LNCaP clone FGC (cell line): ENCODE data around the gene KRTAP12-1.

Experiments
- DNase-seq: peaks from one replicate; pipeline ENCODE4 v3.0.0-alpha.2; 2011; ENCODE audit warnings: low read depth
- H3K4me3 ChIP-seq: 2 replicates; pipeline ENCODE4 v1.5.1; 2011; ENCODE audit warnings: mild to moderate bottlenecking, low read depth, low read length, control low read depth
- CTCF ChIP-seq: IDR thresholded peaks from 2 replicates; pipeline ENCODE4 v1.5.1; 2012; ENCODE audit warnings: mild to moderate bottlenecking; ENCODE audit not compliant: control insufficient read depth, insufficient read depth; ENCODE audit errors: extremely low read depth

The KRTAP12-1 gene

GRCh38 chr21:44727321-44727720 lies 45.4 kb upstream of the KRTAP12-1 start:
- DNase-seq, result no peak
- no peak for TF ChIP-seq CTCF
- H3K4me3 ChIP-seq, result no peak overlapping the region

DNA sequence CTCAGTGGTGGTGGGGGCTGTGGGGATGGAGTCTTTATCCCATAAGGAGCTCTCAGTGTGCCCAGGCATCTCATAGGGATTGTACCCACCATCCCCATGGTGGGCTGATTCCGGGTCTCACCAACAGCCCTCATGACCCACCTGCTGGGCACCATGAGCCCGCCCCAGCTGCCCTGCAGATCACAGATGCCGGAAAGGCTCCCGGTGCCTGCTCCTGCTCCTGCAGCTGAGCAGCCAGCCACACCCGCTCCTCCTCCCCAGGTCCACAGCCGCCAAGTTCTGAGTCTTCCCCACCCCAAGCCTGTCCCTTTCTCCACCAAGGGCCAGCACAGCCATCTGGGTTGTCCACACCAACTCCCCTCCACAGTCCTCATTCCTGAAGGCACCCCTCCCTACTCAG lies 44.9 kb upstream of the KRTAP12-1 start:
- TF ChIP-seq CTCF, result no peak
- DNase-seq, result no peak
- H3K4me3 ChIP-seq, result no peak overlapping the region

- no peak overlapping the region for H3K4me3 ChIP-seq
- no peak for TF ChIP-seq CTCF
- DNase-seq, result no peak
Observed at GRCh38 chr21:44724926-44725325, 43.0 kb upstream of the KRTAP12-1 start.

- no peak overlapping the region for H3K4me3 ChIP-seq
- no peak for DNase-seq
- TF ChIP-seq CTCF, result no peak
Observed at GRCh38 chr21:44724196-44724595, 42.2 kb upstream of the KRTAP12-1 start.

DNA sequence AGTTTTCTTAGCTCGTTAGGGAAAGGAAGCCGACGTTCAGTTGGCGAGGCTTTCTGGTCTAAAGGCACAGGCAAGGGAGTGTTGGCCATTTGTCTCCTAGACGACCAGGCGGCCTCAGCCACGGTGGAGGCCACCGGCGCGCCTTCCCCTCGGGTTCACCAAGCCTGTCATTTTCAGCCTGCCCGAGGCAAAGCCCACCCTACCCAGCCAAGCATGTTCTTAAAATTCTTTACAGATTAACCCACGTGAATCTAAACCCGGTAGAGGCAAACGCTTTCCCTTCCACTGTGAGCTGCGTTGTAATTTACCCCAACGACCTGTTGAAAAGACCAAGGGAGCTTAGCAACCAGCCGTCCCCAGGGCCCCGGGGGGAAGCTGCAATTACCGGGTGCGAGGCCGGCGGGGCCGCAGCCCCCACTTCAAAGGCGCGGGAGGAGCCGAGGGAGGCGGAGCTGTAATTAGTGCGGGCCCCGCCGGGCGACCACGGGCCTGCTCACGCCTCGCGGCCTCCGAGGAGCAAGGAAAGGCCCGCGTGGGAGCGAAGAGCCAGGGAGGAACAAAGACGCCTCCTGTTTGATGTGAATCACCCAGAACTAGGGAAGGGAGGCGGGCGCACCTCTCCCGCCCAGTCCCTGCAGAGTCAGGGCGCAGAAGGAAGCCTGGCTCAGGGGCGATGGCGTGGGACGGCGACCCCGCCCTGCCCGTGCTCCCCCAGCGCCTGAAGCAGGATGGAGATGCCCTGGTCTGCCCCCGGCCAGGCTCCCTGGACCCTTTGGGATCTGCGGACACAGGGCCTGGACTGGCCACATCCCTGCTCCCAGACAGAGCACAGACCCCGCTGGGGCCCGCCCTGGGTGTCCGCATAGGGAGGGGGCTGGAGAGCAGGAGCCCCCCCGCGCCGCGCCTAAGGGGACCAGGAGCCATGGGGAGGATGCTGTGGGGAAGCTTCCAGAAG lies 41.5 kb upstream of the KRTAP12-1 start:
- no peak overlapping the region for H3K4me3 ChIP-seq
- DNase-seq, result no peak

DNA sequence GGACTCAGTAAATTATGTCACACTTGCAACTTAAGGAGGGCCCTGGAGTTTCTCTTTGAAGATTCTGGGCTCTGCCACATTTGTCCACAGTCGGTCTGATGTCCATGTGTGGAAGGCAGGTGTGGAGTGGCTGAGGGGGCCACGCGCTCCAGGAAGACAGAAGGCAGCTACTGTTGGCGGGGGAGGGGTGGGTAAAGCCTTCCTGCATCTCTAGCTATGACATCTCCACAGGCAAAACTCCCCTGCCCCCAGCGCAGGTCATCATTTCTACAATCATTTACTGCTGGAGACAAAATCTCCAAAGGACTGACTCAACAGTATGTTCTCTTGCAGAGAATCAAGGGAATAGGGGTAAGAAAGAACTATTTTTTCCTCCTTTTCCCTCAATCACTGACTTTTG lies 40.8 kb upstream of the KRTAP12-1 start:
- no peak for TF ChIP-seq CTCF
- no peak for DNase-seq
- H3K4me3 ChIP-seq, result no peak overlapping the region

More for the DNA sequence above, 41.5 kb upstream of the KRTAP12-1 start:
- no peak for TF ChIP-seq CTCF

GRCh38 chr21:44720170-44720569 lies 38.2 kb upstream of the KRTAP12-1 start:
- H3K4me3 ChIP-seq, result no peak overlapping the region
- TF ChIP-seq CTCF, result no peak
- DNase-seq, result no peak
